22Rv1 (cell line): ENCODE results near the gene KRTAP4-1.

ENCODE experiments used
- ZFX ChIP-seq: fragments of 450-650 bp; IDR thresholded peaks from 2 replicates; pipeline ENCODE4 v1.6.1; 2017; ENCODE audit warnings: antibody characterized with exemption, borderline replicate concordance
- TF ChIP-seq, protein P1 (sequence below): fragments of 450-650 bp; IDR thresholded peaks from 2 replicates; pipeline ENCODE4 v1.5.1; 2017; ENCODE audit warnings: mild to moderate bottlenecking

DNA sequence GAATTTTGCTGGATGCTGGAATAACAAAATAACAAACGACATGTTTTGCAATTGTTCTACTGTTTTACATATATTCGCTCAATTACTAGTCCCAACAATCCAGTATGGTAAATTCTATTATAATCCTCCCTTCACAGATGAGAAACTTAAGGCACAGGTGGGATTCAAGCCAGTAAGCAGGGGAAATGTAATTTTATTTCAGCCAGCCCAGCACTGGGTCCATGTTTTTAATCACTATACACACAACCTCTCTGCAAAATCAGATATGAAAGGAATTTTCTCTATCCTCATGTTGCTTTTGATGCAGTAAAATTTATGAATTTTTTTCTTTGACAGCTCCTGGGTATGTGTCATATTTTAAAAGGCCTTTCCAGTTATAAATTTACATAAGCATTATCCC, 39.5 kb downstream of the KRTAP4-1 start:
- TF ChIP-seq, protein P1, sequence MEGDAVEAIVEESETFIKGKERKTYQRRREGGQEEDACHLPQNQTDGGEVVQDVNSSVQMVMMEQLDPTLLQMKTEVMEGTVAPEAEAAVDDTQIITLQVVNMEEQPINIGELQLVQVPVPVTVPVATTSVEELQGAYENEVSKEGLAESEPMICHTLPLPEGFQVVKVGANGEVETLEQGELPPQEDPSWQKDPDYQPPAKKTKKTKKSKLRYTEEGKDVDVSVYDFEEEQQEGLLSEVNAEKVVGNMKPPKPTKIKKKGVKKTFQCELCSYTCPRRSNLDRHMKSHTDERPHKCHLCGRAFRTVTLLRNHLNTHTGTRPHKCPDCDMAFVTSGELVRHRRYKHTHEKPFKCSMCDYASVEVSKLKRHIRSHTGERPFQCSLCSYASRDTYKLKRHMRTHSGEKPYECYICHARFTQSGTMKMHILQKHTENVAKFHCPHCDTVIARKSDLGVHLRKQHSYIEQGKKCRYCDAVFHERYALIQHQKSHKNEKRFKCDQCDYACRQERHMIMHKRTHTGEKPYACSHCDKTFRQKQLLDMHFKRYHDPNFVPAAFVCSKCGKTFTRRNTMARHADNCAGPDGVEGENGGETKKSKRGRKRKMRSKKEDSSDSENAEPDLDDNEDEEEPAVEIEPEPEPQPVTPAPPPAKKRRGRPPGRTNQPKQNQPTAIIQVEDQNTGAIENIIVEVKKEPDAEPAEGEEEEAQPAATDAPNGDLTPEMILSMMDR: no peak
- TF ChIP-seq ZFX: no peak
